ENCODE data around the gene COL16A1. TPM values are rescaled to one million over a fixed set of nuclear protein-coding genes. Genes with fewer than 3 reads are reported as not detected.
A peak's percentile ranks its signal among the peaks of the same experiment; 100 is the strongest.

The COL16A1 gene
- total and polyA plus RNA-seq, 2 of the 13 experiments (the other 11 are each of a cell fraction or from before 2014, with no cell fraction given), result 4.3 to 12.2 TPM

- TF ChIP-seq NFKB2 (CRISPR knock-in tag; IDR thresholded peaks at IDR 0.05; ENCODE audit: borderline replicate concordance) (peak; percentile 30; the same call in 1 of the 2 replicates), ESRRA (CRISPR knock-in tag; IDR thresholded peaks at IDR 0.05; ENCODE audit: low read depth) (peak; percentile 55; the same call in 1 of the 2 replicates), ZNF101 (CRISPR knock-in tag; IDR thresholded peaks at IDR 0.05; ENCODE audit: borderline replicate concordance, low read depth) (no peak), ERF (CRISPR knock-in tag; IDR thresholded peaks at IDR 0.05) (peak; percentile 30; the same call in 1 of the 2 replicates), ATF2 (CRISPR knock-in tag; IDR thresholded peaks at IDR 0.05) (peak; percentile 91), HNRNPK (IDR thresholded peaks at IDR 0.05; ENCODE audit: low read depth, low read length, poor library complexity, severe bottlenecking) (no peak), CHD2 (IDR thresholded peaks at IDR 0.05; ENCODE audit: low read depth, low read length) (no peak), SAFB2 (CRISPR knock-in tag; IDR thresholded peaks at IDR 0.05; ENCODE audit: borderline replicate concordance, low read depth) (peak; percentile 90; the same call in 1 of the 2 replicates), SOX13 (IDR thresholded peaks at IDR 0.05) (no peak), SOX13 (CRISPR knock-in tag; conservative IDR thresholded peaks at IDR 0.05 in 1 of 2, IDR thresholded peaks at IDR 0.05 in 1 of 2) (peak in 1 of 2 experiments; percentile 53; a peak in 1 of 4 replicates), ZNF24 (IDR thresholded peaks at IDR 0.05) (no peak), ZNF646 (CRISPR knock-in tag; IDR thresholded peaks at IDR 0.05) (no peak), ZNF761 (CRISPR knock-in tag; conservative IDR thresholded peaks at IDR 0.05) (0 out of 2 replicates have a peak, but pooled peaks have one; percentile 72), ZKSCAN1 (IDR thresholded peaks at IDR 0.05; ENCODE audit: low read length) (0 out of 2 replicates have a peak, but pooled peaks have one; percentile 6), CTCF (CRISPR knock-in tag; IDR thresholded peaks at IDR 0.05) (peak; percentile 2; the same call in 1 of the 2 replicates), NFIB (CRISPR knock-in tag; IDR thresholded peaks at IDR 0.05; ENCODE audit: borderline replicate concordance) (no peak), SP140L (CRISPR knock-in tag; IDR thresholded peaks at IDR 0.05; ENCODE audit: borderline replicate concordance) (peak; percentile 3; the same call in 1 of the 2 replicates), FOSL2 (CRISPR knock-in tag; IDR thresholded peaks at IDR 0.05) (peak; percentile 30; the same call in 1 of the 2 replicates), ZNF543 (CRISPR knock-in tag; IDR thresholded peaks at IDR 0.05) (no peak), TCF7 (IDR thresholded peaks at IDR 0.05; ENCODE audit: low read depth) (no peak)
Measured at GRCh38 chr1:31644560-31645273, 59.1 kb downstream of the COL16A1 start, which contains the start of gene PEF1 (continued).
